ENCODE results near the gene TTI1. TPM values are rescaled to one million over a fixed set of nuclear protein-coding genes. Genes with fewer than 3 reads are reported as not detected.

Gene TTI1
- total RNA-seq, 1 experiment from 2014 or later = 37.4 TPM

- Histone ChIP-seq H2AK5ac (ENCODE audit: insufficient read length, low read length) (no peak overlapping the region), H4K20me1 (ENCODE audit: control insufficient read depth, insufficient read depth, insufficient read length) (no peaks in the 10 kb centered on the region), H3K18ac (ENCODE audit: insufficient read length, low read depth, low read length) (no peak overlapping the region), H4K5ac (ENCODE audit: insufficient read length, low read depth, low read length) (no peak overlapping the region), H3K23me2 (ENCODE audit: insufficient read length, low read depth, low read length, poor library complexity, severe bottlenecking) (no peaks in the 10 kb centered on the region), H2BK15ac (ENCODE audit: low read depth, low read length) (no peak overlapping the region), H3K23ac (ENCODE audit: insufficient read length, low read depth, low read length) (no peak overlapping the region), H3K27me3 (ENCODE audit: insufficient read depth, low read length) (no peaks in the 10 kb centered on the region), H3K4ac (ENCODE audit: low read depth, low read length) (no peak overlapping the region), H3K14ac (ENCODE audit: insufficient read depth, low read length) (no peak overlapping the region), H2BK120ac (ENCODE audit: low read depth, low read length, poor library complexity, severe bottlenecking) (no peak overlapping the region), H2BK12ac (ENCODE audit: insufficient read length, low read depth, low read length) (no peak overlapping the region), H2AFZ (ENCODE audit: low read length) (no peak overlapping the region), H3T11ph (ENCODE audit: low read length) (no peak overlapping the region), H2BK20ac (ENCODE audit: low read depth, low read length, poor library complexity, severe bottlenecking) (no peak overlapping the region), H3K9ac (ENCODE audit: extremely low read depth, insufficient read length, low read length) (no peak overlapping the region), H3K9me3 (ENCODE audit: control insufficient read depth, low read depth, low read length) (no peaks in the 10 kb centered on the region), H4K91ac (ENCODE audit: insufficient read length, low read depth, low read length) (no peak overlapping the region), H2BK5ac (ENCODE audit: insufficient read length, low read length) (no peak overlapping the region), H3K79me2 (ENCODE audit: insufficient read depth, low read length) (no peaks in the 10 kb centered on the region), H3K27ac (ENCODE audit: insufficient read length, low read depth, low read length) (no peak overlapping the region), H3K4me1 (ENCODE audit: insufficient read depth, low read length) (no peaks in the 10 kb centered on the region), H3K4me2 (ENCODE audit: insufficient read depth, insufficient read length, low read length) (no peak overlapping the region), H4K8ac (replicated peaks; ENCODE audit: insufficient read length, low read depth, low read length) (no peak overlapping the region), H3K56ac (ENCODE audit: insufficient read length, low read depth, low read length) (no peak overlapping the region), H3K79me1 (ENCODE audit: insufficient read depth, low read depth, low read length, poor library complexity, severe bottlenecking) (no peaks in the 10 kb centered on the region)
- Mint-ChIP-seq H3K4me3 (no peak overlapping the region), H3K27ac (peak overlapping the region in 2 of 3 experiments; percentile 27 to 49; a peak in 1 of 7 replicates), H3K36me3 (ENCODE audit: insufficient read depth in 1 of 3, low read depth in 3 of 3) (peaks cover 23 to 54% (median 41%) of the 10 kb centered on the region in 3 experiments), H3K27me3 (ENCODE audit: low read depth) (no peaks in the 10 kb centered on the region), H3K4me1 (peaks cover 8 to 15% of the 10 kb centered on the region in 2 experiments), H3K9me3 (no peaks in the 10 kb centered on the region)
- no peak for DNase-seq
- WGBS (ENCODE audit: extremely low coverage, insufficient read length, low lambda C conversion rate) = no CpG with 5 or more reads among the region's 1 CpG
- TF ChIP-seq CTCF (conservative IDR thresholded peaks at IDR 0.05) = no peak
These were observed 39.6 kb upstream of the TTI1 start for GRCh38 chr20:38072898-38073297.

Data from H9 (cell line).